H9 (cell line): ENCODE measurements around the gene CACNA1D. TPM values are rescaled to one million over a fixed set of nuclear protein-coding genes. Genes with fewer than 3 reads are reported as not detected.

Experiments used
- DNase-seq: peaks from one replicate; pipeline ENCODE4 v3.0.0-alpha.2; 2017
- H2AFZ ChIP-seq: one replicate; pipeline ENCODE4 v1.6.1; 2013; ENCODE audit warnings: mild to moderate bottlenecking, low read length, control low read depth, moderate library complexity
- H2AK5ac ChIP-seq: 2 replicates; pipeline ENCODE4 v1.6.1; 2013; ENCODE audit warnings: low read length, control low read depth, mixed read lengths; ENCODE audit not compliant: insufficient read length
- H2BK120ac ChIP-seq: one replicate; pipeline ENCODE4 v1.6.1; 2013; ENCODE audit warnings: low read depth, mild to moderate bottlenecking, low read length, control low read depth, inconsistent platforms; ENCODE audit not compliant: poor library complexity, severe bottlenecking
- H2BK12ac ChIP-seq: 2 replicates; pipeline ENCODE4 v1.6.1; 2013; ENCODE audit warnings: low read length, control low read depth, mixed read lengths, low read depth; ENCODE audit not compliant: insufficient read length
- H2BK15ac ChIP-seq: 2 replicates; pipeline ENCODE4 v1.6.1; 2013; ENCODE audit warnings: low read depth, low read length, control low read depth
- H2BK20ac ChIP-seq: one replicate; pipeline ENCODE4 v1.6.1; 2013; ENCODE audit warnings: low read depth, mild to moderate bottlenecking, low read length, control low read depth, inconsistent platforms; ENCODE audit not compliant: poor library complexity, severe bottlenecking
- H2BK5ac ChIP-seq: 2 replicates; pipeline ENCODE4 v1.6.1; 2013; ENCODE audit warnings: low read length, control low read depth, mixed read lengths; ENCODE audit not compliant: insufficient read length
- H3K14ac ChIP-seq: 2 replicates; pipeline ENCODE4 v1.6.1; 2013; ENCODE audit warnings: low read length, control low read depth; ENCODE audit not compliant: insufficient read depth
- H3K18ac ChIP-seq: 2 replicates; pipeline ENCODE4 v1.6.1; 2013; ENCODE audit warnings: low read depth, mild to moderate bottlenecking, mixed read lengths, low read length, control low read depth; ENCODE audit not compliant: insufficient read length
- H3K23ac ChIP-seq: 2 replicates; pipeline ENCODE4 v1.6.1; 2013; ENCODE audit warnings: low read length, control low read depth, mixed read lengths, low read depth; ENCODE audit not compliant: insufficient read length
- H3K23me2 ChIP-seq: 2 replicates; pipeline ENCODE4 v1.6.1; 2013; ENCODE audit warnings: low read depth, mild to moderate bottlenecking, mixed read lengths, low read length, control low read depth; ENCODE audit not compliant: insufficient read length, poor library complexity, severe bottlenecking
- H3K27ac ChIP-seq: 2 replicates; pipeline ENCODE4 v1.5.1; 2013; ENCODE audit warnings: low read length, control low read depth, mixed read lengths, low read depth; ENCODE audit not compliant: insufficient read length
- H3K27me3 ChIP-seq: 2 replicates; pipeline ENCODE4 v1.6.1; 2013; ENCODE audit warnings: low read length, control low read depth, inconsistent platforms; ENCODE audit not compliant: insufficient read depth
- H3K4ac ChIP-seq: 2 replicates; pipeline ENCODE4 v1.6.1; 2013; ENCODE audit warnings: low read depth, mild to moderate bottlenecking, control low read depth, inconsistent platforms, low read length, moderate library complexity
- H3K4me1 ChIP-seq: 2 replicates; pipeline ENCODE4 v1.6.1; 2013; ENCODE audit warnings: low read length, control low read depth, inconsistent platforms; ENCODE audit not compliant: insufficient read depth
- H3K4me2 ChIP-seq: 2 replicates; pipeline ENCODE4 v1.6.1; 2013; ENCODE audit warnings: low read length, control low read depth, mixed read lengths; ENCODE audit not compliant: insufficient read length, insufficient read depth
- H3K56ac ChIP-seq: 2 replicates; pipeline ENCODE4 v1.6.1; 2013; ENCODE audit warnings: low read depth, mild to moderate bottlenecking, mixed read lengths, low read length, control low read depth; ENCODE audit not compliant: insufficient read length
- H3K79me1 ChIP-seq: 2 replicates; pipeline ENCODE4 v1.6.1; 2013; ENCODE audit warnings: low read depth, mild to moderate bottlenecking, moderate library complexity, low read length, control low read depth, inconsistent platforms; ENCODE audit not compliant: insufficient read depth, poor library complexity, severe bottlenecking
- H3K79me2 ChIP-seq: 2 replicates; pipeline ENCODE4 v1.6.1; 2013; ENCODE audit warnings: low read length, control low read depth, inconsistent platforms; ENCODE audit not compliant: insufficient read depth
- H3K9ac ChIP-seq: 2 replicates; pipeline ENCODE4 v1.6.1; 2013; ENCODE audit warnings: low read length, control low read depth, mixed read lengths; ENCODE audit not compliant: insufficient read length; ENCODE audit errors: extremely low read depth
- H3K9me3 ChIP-seq: one replicate; pipeline ENCODE4 v1.6.1; 2013; ENCODE audit warnings: low read depth, low read length, inconsistent platforms; ENCODE audit not compliant: control insufficient read depth
- H3T11ph ChIP-seq: one replicate; pipeline ENCODE4 v1.6.1; 2013; ENCODE audit warnings: mild to moderate bottlenecking, low read length, control low read depth, inconsistent platforms
- H4K20me1 ChIP-seq: one replicate; pipeline ENCODE4 v1.6.1; 2013; ENCODE audit not compliant: control insufficient read depth, insufficient read length, insufficient read depth
- H4K5ac ChIP-seq: 2 replicates; pipeline ENCODE4 v1.6.1; 2013; ENCODE audit warnings: low read depth, mild to moderate bottlenecking, mixed read lengths, low read length, control low read depth; ENCODE audit not compliant: insufficient read length
- H4K8ac ChIP-seq: replicated peaks from 2 replicates; pipeline ENCODE4 v1.6.1; 2013; ENCODE audit warnings: low read length, control low read depth, mixed read lengths, low read depth; ENCODE audit not compliant: insufficient read length
- H4K91ac ChIP-seq: 2 replicates; pipeline ENCODE4 v1.6.1; 2013; ENCODE audit warnings: low read depth, mild to moderate bottlenecking, moderate library complexity, mixed read lengths, low read length, control low read depth; ENCODE audit not compliant: insufficient read length
- H3K27ac Mint-ChIP-seq, 3 experiments: 2 replicates in 2 of 3; 3 replicates in 1 of 3; pipeline ENCODE4 v1.8.0; 2020 to 2021; ENCODE audit warnings: mixed read lengths in 3 of 3, mild to moderate bottlenecking in 1 of 3, moderate library complexity in 1 of 3
- H3K27me3 Mint-ChIP-seq: 2 replicates; pipeline ENCODE4 v1.8.0; 2021; ENCODE audit warnings: low read depth, mild to moderate bottlenecking, moderate library complexity, mixed read lengths
- H3K36me3 Mint-ChIP-seq, 3 experiments: 2 replicates in 2 of 3; 3 replicates in 1 of 3; pipeline ENCODE4 v1.8.0; 2020 to 2021; ENCODE audit warnings: low read depth in 3 of 3, mixed read lengths in 3 of 3; ENCODE audit not compliant: insufficient read depth in 1 of 3
- H3K4me1 Mint-ChIP-seq, 2 experiments: 2 replicates each; pipeline ENCODE4 v1.8.0; 2020; ENCODE audit warnings: mixed read lengths in 2 of 2
- H3K4me3 Mint-ChIP-seq, 2 experiments: 2 replicates in 1 of 2; 3 replicates in 1 of 2; pipeline ENCODE4 v1.8.0; 2020 to 2021; ENCODE audit warnings: mild to moderate bottlenecking in 2 of 2, mixed read lengths in 2 of 2, moderate library complexity in 1 of 2
- H3K9me3 Mint-ChIP-seq, 2 experiments: 2 replicates in 1 of 2; 3 replicates in 1 of 2; pipeline ENCODE4 v1.8.0; 2020; ENCODE audit warnings: mild to moderate bottlenecking in 2 of 2, mixed read lengths in 2 of 2, moderate library complexity in 1 of 2
- WGBS: extraction: QIAGEN DNeasy Blood & Tissue Kit; methylation state at CpG from one replicate; pipeline ENCODE4 v1.1.7; 2013; ENCODE audit warnings: missing lambda C conversion rate, low lambda C conversion rate, mixed read lengths; ENCODE audit not compliant: insufficient read length; ENCODE audit errors: extremely low coverage; 5-methylcytosine and 5-hydroxymethylcytosine counted together
- total RNA-seq: library from RNA; stranded (reverse); gene quantifications from 2 replicates; pipeline ENCODE4 v1.2.1, GENCODE V29; 2021
- TF ChIP-seq, protein P1 (sequence below): fragments of 200-600 bp; sonication (generic); conservative IDR thresholded peaks from 3 replicates; pipeline ENCODE4 v1.8.0; 2021; ENCODE audit warnings: antibody characterized with exemption, mild to moderate bottlenecking

Gene CACNA1D
- total RNA-seq, 1 experiment from 2014 or later: 3.5 TPM

DNA sequence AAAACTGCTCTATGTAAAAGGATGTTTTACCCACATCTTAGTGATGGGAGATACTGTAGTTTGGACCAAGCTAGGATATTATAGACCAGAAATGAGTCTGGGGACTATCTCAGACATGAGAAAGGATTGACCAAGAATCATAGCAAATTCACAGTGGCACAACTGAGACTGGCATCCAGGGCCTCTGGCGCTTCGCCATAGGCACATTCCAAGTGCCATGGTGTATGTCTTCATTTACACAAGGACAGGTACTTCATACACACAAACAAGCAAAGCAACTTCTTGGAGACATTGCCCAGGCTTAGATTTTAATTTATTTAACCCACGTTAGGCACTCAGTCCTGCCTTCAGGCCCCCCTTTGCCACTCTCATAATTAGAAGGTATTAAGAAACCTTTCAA, 28.9 kb downstream of the CACNA1D start:
- no peak overlapping the region for H2AK5ac ChIP-seq
- no peaks in the 10 kb centered on the region for H3K9me3 Mint-ChIP-seq
- H3K4me3 Mint-ChIP-seq: no peak overlapping the region
- no peaks in the 10 kb centered on the region for H3K4me1 ChIP-seq
- H3K27me3 Mint-ChIP-seq: peaks cover 5% of the 10 kb centered on the region
- no peak overlapping the region for H4K5ac ChIP-seq
- no peaks in the 10 kb centered on the region for H3K79me2 ChIP-seq
- no peaks in the 10 kb centered on the region for H3K36me3 Mint-ChIP-seq
- no peak overlapping the region for H2BK12ac ChIP-seq
- no peak overlapping the region for H3K4me2 ChIP-seq
- no peak overlapping the region for H2BK120ac ChIP-seq
- H3K9me3 ChIP-seq: no peaks in the 10 kb centered on the region
- H3K14ac ChIP-seq: no peak overlapping the region
- H3K27ac Mint-ChIP-seq: no peak overlapping the region
- no peaks in the 10 kb centered on the region for H3K79me1 ChIP-seq
- no peak overlapping the region for H3K9ac ChIP-seq
- no peaks in the 10 kb centered on the region for H3K4me1 Mint-ChIP-seq
- no peak overlapping the region for H3K4ac ChIP-seq
- no peaks in the 10 kb centered on the region for H3K23me2 ChIP-seq
- no peak overlapping the region for H3K23ac ChIP-seq
- no peak overlapping the region for H3K56ac ChIP-seq
- no peak overlapping the region for H2BK15ac ChIP-seq
- H3K27ac ChIP-seq: no peak overlapping the region
- no peak overlapping the region for H4K8ac ChIP-seq
- no peak overlapping the region for H2AFZ ChIP-seq
- H3T11ph ChIP-seq: no peak overlapping the region
- H4K91ac ChIP-seq: no peak overlapping the region
- no peak overlapping the region for H2BK5ac ChIP-seq
- no peak overlapping the region for H3K18ac ChIP-seq
- no CpG with 5 or more reads among the region's 3 CpGs for WGBS
- no peak overlapping the region for H2BK20ac ChIP-seq
- no peaks in the 10 kb centered on the region for H4K20me1 ChIP-seq
- no peaks in the 10 kb centered on the region for H3K27me3 ChIP-seq
- DNase-seq: no peak
- TF ChIP-seq, protein P1, sequence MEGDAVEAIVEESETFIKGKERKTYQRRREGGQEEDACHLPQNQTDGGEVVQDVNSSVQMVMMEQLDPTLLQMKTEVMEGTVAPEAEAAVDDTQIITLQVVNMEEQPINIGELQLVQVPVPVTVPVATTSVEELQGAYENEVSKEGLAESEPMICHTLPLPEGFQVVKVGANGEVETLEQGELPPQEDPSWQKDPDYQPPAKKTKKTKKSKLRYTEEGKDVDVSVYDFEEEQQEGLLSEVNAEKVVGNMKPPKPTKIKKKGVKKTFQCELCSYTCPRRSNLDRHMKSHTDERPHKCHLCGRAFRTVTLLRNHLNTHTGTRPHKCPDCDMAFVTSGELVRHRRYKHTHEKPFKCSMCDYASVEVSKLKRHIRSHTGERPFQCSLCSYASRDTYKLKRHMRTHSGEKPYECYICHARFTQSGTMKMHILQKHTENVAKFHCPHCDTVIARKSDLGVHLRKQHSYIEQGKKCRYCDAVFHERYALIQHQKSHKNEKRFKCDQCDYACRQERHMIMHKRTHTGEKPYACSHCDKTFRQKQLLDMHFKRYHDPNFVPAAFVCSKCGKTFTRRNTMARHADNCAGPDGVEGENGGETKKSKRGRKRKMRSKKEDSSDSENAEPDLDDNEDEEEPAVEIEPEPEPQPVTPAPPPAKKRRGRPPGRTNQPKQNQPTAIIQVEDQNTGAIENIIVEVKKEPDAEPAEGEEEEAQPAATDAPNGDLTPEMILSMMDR: no peak
